Brain microvascular endothelial cell (primary cell): ENCODE results near the gene BRME1.
A peak's percentile ranks its signal among the peaks of the same experiment; 100 is the strongest.

ENCODE experiments used
- DNase-seq: peaks from one replicate; pipeline ENCODE4 v3.0.0-alpha.2; 2020
- H3K27ac ChIP-seq: fragments of 250-450 bp; sonication (Bioruptor Pico); 2 replicates; pipeline ENCODE4 v1.5.1; 2020; ENCODE audit warnings: mild to moderate bottlenecking, moderate library complexity
- H3K27me3 ChIP-seq: fragments of 250-450 bp; sonication (Bioruptor Pico); replicated peaks from 2 replicates; pipeline ENCODE4 v1.5.1; 2020; ENCODE audit warnings: mild to moderate bottlenecking
- H3K36me3 ChIP-seq: fragments of 250-450 bp; sonication (Bioruptor Pico); replicated peaks from 2 replicates; pipeline ENCODE4 v1.5.1; 2020; ENCODE audit warnings: mild to moderate bottlenecking
- H3K4me3 ChIP-seq: 2 replicates; pipeline ENCODE4 v1.5.1; 2011; ENCODE audit warnings: low read depth, mild to moderate bottlenecking, control low read depth, low read length, moderate library complexity
- in situ Hi-C: cut with HindIII; loops from 2 replicates; pipeline ENCODE4 v1.10.0; 2017; ENCODE audit warnings: low sequenced_read_pairs, low pct_ligation_motif_present
- TF ChIP-seq, protein P1 (sequence below): IDR thresholded peaks from 2 replicates; pipeline ENCODE4 v1.5.1; 2011; ENCODE audit warnings: low read depth, mild to moderate bottlenecking, moderate library complexity, low read length, control low read depth, inconsistent platforms; ENCODE audit errors: missing control alignments

The BRME1 gene

DNA sequence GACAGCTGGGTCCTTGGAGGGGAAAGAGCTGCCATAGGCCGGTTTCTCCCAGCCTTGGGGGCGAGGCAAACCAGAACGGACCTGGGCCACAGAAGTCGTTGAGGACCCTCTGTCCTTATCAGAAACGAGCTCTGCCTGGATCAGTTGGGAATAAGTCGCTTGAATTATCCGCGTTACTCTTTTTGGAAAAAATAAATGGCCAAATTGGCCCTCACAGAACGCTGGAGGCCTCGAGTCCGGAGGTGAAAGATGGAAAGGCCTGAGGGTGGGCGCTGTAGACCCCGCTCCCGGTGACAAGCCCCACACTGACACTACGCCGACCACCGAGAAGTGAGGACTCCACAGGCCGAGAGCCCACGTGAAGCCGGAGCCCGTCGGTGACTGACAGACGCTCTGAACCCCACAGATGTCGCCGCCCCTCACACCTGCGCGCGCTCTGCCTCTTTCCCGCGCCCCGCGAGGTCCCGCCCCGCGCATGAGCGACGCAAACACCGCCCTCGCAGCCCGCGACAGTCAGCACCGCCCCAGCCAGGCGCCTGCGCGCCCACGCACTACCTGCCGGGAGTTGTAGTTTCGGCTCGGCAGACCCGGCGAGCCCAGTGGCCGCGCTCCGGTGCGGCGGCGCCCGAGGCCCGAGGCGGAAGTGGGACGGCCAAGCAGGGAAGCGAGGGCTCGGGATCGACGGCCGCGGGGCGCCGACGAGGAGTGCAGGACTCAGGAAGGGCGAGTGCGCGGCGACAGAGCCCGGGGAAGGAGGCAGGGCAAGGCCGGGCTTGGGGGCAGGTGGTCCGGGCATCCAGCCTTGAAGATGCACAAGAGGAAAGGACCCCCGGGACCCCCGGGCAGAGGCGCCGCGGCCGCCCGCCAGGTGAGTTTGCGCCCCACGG, at the start of gene BRME1, which contains the start of gene CC2D1A:
Gene BRME1 (minus strand): TSS at position 484 of the 887 bp plus-strand sequence. CDS start 1,225 bp downstream, outside the sequence.
Gene CC2D1A (plus strand): TSS at position 568 of the 887 bp plus-strand sequence. CDS start 241 bp downstream, at position 809.
- TF ChIP-seq, protein P1, sequence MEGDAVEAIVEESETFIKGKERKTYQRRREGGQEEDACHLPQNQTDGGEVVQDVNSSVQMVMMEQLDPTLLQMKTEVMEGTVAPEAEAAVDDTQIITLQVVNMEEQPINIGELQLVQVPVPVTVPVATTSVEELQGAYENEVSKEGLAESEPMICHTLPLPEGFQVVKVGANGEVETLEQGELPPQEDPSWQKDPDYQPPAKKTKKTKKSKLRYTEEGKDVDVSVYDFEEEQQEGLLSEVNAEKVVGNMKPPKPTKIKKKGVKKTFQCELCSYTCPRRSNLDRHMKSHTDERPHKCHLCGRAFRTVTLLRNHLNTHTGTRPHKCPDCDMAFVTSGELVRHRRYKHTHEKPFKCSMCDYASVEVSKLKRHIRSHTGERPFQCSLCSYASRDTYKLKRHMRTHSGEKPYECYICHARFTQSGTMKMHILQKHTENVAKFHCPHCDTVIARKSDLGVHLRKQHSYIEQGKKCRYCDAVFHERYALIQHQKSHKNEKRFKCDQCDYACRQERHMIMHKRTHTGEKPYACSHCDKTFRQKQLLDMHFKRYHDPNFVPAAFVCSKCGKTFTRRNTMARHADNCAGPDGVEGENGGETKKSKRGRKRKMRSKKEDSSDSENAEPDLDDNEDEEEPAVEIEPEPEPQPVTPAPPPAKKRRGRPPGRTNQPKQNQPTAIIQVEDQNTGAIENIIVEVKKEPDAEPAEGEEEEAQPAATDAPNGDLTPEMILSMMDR, result no peak
- Histone ChIP-seq H3K27me3 (no peaks in the 10 kb centered on the region), H3K27ac (no peak within 1 kb of the TSS), H3K4me3 (peak within 1 kb of the TSS; percentile 80), H3K36me3 (no peaks in the 10 kb centered on the region)
- peak; percentile 73 for DNase-seq
- in situ Hi-C loops, result no loop called here

DNA sequence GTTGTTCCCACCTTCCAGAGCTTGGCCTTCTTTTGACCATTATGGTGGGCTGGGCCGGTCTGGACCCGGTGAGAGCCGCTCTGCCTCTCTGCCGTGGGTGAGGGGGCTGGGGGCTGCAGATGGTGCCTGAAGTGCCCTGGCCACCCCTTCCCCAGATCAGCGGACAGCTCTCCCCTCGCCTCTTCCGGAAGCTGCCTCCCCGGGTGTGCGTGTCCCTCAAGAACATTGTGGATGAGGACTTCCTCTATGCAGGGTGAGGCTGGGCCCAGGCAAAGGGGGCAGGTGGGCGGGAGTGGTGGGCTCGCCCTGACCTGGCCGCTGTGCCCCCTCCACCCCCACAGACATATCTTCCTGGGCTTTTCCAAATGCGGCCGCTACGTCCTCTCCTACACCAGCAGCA, 48.3 kb upstream of the BRME1 start:
- TF ChIP-seq, protein P1, result no peak
- no peak overlapping the region for H3K4me3 ChIP-seq
- no peaks in the 10 kb centered on the region for H3K27me3 ChIP-seq
- no peak overlapping the region for H3K27ac ChIP-seq
- DNase-seq, result no peak
- H3K36me3 ChIP-seq, result peaks cover 28% of the 10 kb centered on the region
- in situ Hi-C loops, result no loop called here

DNA sequence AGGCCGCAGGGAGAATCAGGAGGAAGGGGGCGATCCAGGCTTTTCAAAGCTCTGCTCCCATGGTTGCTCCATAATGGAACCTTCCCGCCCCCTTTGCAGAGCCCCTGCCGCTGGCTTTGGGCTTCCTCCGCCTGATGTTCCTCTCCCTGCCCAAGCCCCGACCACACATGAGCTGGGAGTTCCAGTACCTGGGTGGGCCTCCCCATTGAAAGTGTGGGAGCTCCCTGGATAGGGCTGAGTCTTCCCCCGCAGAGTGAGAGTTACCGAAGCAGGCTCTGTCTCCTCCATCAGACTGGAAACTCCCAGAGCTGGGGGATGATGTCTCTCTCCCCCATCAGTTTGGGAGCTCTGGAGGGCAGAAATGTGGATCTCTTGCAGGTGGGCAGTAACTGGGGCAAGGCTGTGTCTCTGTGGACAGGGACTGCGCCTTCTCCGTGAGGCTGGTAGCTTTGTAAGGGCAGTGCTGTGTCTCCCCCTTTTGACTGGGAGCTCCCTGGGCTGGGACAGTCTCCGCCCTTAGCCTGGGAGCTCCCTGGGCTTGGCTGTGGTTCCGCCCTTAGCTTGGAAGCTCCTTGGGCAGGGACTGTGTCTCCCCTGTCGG, 47.1 kb upstream of the BRME1 start:
- TF ChIP-seq, protein P1, result peak; percentile 39
- Histone ChIP-seq H3K36me3 (peaks cover 28% of the 10 kb centered on the region), H3K27me3 (no peaks in the 10 kb centered on the region), H3K27ac (no peak overlapping the region), H3K4me3 (peak overlapping the region; percentile 72)
- in situ Hi-C loops, result no loop called here
- no peak for DNase-seq

DNA sequence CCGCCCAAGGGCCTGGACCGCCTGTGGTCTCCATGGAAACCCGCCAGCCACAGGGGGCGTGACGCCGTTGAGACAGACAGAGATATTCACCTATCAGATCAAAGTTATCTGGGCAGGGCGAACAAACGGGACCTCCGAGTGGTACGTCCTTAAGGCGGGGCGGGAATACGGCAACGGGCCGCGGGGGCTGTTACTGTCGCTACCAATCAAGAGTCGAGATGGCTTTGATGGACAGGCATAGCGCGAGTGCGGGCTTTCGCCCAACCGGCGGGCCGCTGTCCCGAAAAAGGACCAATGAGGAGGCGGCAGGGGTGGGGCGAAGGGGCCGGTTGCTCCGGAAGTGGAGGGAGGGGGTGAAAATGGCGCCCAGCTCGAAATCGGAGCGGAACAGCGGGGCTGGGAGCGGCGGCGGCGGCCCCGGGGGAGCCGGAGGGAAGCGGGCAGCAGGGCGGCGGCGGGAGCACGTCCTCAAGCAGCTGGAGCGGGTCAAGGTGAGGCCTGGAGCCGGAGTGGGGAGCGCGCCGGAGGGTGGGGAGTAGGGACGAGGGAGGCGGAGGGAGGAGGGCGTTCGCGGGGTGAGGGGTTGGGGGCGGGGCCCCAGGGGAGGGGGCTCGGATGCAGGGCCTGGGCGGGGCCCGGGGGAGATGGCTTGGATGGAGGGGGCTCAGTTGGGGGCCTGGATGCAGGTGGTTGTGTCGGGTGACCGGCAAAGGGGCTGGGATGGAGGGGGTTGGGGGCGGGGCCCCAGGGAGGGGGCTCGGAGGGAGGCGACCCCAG, 46.4 kb upstream of the BRME1 start, which contains the start of gene DCAF15:
Gene DCAF15 (plus strand): TSS at position 356 of the 777 bp plus-strand sequence. CDS start 4 bp downstream, at position 360.
- DNase-seq, result peak; percentile 100
- in situ Hi-C loops, result no loop called here
- Histone ChIP-seq H3K27ac (peak within 1 kb of the TSS; percentile 34), H3K4me3 (peak within 1 kb of the TSS; percentile 72), H3K27me3 (no peaks in the 10 kb centered on the region), H3K36me3 (peaks cover 28% of the 10 kb centered on the region)
- TF ChIP-seq, protein P1, result no peak

DNA sequence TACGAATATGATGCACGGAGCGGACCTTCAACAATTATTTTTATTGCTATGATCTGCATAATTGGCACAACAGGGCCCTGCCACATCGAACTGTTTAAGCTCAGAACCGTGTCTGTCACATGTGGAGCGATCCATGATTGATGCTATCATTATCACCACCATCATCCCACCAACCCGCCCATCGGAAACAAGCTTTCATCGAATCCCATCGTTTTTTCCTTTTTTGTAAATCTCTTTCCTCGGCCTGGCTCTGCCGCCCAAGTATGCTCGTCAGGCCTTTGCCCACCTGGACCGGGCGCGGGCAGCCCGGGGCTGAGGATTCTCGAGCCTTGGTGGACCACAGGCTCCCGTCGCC, 45.9 kb upstream of the BRME1 start:
- in situ Hi-C loops, result no loop called here
- TF ChIP-seq, protein P1, result no peak
- Histone ChIP-seq H3K27me3 (no peaks in the 10 kb centered on the region), H3K36me3 (peaks cover 23% of the 10 kb centered on the region), H3K4me3 (peak overlapping the region; percentile 56), H3K27ac (no peak overlapping the region)
- no peak for DNase-seq
